GM04503 (cell line): ENCODE data around the gene SHC3.

Source experiments
- DNase-seq: peaks from one replicate; pipeline ENCODE4 v3.0.0-alpha.2; 2012; ENCODE audit warnings: low read depth

SHC3 gene

DNA sequence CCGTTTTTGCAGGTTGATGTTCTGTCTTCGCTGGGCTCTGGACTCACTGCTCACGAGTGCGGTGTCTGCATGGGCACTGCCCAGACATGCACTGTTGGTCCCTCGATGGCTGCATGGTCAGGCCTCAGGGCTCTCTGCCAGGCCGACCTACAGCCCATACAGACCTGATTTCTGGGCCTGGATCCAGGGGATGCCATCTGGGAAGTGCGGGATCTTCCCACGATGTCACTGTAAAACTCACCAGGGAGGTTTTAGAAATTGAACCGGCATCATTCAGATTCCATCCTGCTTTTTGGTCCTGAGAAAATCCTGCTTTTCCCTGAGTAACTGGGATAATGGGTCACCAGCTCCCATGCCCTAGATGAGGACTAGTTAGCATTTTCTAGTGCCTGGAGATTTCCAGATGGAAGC, 178.2 kb downstream of the SHC3 start:
- no peak for DNase-seq

DNA sequence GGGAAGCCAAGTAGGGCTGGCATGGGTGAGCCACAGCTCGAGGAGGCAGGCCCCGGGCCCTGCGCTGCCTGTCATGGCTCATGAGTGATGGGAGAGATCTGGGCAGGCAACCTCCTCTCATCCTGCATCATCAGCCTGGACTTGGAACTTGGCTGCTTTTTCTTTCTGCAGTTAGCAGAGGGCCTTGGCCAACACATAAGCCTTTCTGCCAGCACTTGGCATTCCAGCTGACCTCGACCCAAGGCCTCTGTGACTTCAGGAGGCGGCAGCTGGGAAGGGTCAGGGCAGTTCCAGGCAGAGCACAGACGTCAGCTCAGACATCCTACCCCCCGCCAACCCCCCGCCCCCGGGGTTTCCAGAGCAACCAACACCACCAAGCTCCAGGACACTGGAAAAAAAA, 179.7 kb downstream of the SHC3 start:
- peak; percentile 21 for DNase-seq

DNA sequence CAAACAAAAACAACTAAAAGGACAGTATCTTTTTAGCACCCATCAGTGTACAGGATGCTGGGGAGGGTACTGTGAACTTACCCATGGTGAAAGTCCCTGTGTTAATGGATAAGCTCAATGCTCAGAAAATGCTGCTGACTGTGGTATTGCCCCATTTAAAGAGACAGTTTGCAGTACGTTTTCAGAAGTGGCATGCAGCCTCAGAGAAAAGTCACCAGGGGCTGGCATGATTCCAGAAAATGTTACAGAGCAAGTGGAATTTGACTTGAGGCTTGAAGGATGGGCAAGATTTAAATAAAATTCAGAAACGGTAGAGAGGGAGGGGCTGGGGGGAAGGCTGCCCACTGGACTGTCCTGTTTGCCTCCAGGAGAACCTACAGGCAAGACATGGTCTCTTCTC, 180.1 kb downstream of the SHC3 start:
- DNase-seq = no peak

DNA sequence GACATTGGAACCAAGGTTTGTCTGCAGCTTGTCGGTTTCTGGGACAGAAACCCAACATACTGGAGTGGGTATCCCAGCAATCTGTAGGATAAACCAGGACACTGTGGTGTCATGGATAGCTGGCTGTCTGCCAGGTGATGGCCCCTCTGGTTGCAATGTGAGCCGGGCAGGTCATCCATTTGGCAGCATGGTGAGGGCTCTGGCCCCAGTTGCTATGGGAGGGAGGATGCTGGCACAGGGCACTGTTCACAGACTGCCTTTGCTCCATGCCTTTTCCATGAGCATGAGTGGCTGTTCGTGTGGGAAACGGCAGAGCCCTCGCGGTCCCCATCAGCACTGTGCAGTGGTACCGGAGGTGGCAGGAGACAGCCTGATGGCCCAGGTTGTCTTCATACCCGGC, 181.0 kb downstream of the SHC3 start:
- DNase-seq = no peak

GRCh38 chr9:88996921-88997235, 181.7 kb downstream of the SHC3 start:
- DNase-seq = no peak

DNA sequence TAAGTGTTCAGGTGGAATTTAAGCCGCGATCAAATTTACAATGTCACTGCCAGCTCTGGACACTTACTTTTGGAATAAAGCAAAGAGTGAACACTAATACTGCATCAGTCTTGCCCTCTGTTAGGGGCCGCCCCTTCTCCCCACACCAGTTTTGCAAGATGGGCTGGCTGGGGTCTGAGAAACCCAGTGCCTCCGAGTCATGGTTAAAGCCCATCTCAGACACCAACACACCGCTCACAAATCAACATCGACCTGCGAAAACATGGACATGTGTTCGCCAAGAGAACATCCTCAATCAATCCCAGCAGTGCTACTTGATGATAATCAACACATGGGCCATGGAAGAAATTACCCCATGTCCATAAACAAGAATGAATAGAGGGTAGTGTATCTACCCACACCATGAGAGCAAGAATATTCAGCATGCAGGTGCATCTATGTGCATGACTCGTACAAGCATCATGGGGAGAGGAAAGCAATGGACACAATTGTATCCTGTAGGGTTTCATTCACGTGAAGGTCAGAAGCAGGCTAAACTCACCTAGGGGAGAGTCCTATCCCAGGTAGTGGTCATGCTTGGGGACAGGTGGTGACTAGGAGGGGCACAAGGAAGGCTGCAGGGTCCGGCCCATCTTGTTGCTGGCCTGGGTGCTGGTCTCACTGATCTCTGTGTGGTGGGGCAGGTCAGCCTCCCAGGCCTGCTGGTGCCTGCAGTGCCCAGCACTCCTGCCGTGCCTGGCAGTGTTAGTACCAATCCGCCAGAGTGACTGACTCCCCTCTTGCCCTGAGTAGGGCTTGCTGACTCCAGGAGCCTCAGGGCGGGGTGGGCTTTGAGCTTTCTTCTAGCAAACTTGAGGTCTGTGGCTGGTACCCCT, 182.3 kb downstream of the SHC3 start:
- DNase-seq = no peak

GRCh38 chr9:88995627-88996026, 183.0 kb downstream of the SHC3 start:
- no peak for DNase-seq

GRCh38 chr9:88995200-88995577, 183.4 kb downstream of the SHC3 start:
- DNase-seq = no peak

GRCh38 chr9:88994469-88995199, 184.0 kb downstream of the SHC3 start:
- DNase-seq = no peak

DNA sequence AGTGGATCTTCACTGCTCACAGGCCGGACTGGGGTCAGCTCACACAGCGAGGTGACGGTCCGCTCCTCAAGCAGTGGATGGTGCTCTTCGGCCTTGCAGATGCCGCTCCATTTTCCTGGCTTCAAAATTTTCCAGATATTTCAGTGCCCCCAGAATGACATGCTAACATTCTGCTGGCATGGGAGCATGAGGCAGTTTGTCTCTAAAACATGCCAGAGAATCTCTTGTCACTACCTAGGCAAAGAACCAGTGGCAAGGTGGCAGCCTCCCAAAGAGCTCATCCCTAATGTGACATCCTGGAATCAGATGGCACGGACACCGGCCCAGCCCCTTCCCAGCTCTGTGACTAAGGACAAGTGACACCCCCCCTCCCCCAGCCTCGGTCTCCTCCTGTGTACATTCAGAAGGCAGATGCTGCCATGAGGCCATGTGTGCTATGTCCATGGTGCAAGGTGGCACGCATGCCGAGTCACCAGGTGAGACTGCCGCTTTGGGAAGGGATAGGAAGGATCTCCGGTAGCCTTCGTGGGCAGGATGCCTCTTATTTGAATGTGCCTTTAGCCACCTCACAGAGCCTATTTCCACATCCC, 184.7 kb downstream of the SHC3 start:
- no peak for DNase-seq

GRCh38 chr9:88993327-88993726, 185.3 kb downstream of the SHC3 start:
- DNase-seq = no peak

DNA sequence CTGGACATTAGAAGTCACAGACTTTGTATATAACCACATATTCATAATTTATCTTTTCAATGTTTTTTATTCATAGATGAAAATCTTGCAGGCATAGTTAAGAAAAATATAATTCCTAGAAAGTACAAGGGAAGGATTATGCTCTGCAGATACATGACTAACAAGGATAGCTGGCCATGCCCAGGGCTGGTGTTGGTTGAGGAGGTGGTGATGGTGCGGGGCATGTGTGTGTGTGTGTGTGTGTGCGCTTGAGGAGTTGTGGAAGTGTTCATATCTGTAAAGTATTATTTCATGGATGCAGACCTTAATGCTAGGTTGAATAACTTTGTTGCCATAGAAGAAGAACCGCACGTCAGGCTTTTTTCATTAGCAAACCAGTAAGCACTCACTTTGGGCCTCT, 186.1 kb downstream of the SHC3 start:
- DNase-seq = no peak

GRCh38 chr9:88991066-88992034, 187.3 kb downstream of the SHC3 start, which contains the start of gene S1PR3:
Gene S1PR3 (plus strand): TSS chr9:88991468. CDS start chr9:89001201, 9,733 bp downstream.
- DNase-seq = no peak

DNA sequence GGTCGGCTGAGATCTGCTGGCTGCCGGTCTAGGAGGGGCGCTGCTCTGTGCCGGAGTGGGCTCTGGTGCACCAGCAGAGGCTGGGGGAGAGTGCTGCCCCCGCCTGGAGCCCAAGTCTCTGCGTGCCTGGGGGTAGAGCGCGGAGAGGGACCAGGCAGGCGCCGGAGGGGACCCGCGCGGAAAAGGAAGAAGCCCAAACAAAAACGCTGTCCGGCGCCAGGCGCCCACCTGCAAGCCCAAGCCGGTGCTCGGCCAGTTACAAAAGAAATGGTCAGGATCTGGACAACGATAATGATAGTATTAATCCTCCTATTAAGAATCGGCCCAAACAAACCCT, 187.9 kb downstream of the SHC3 start:
- DNase-seq = no peak

- no peak for DNase-seq
Measured at GRCh38 chr9:88990041-88990728, 188.4 kb downstream of the SHC3 start.

- DNase-seq = peak; percentile 56
Measured at GRCh38 chr9:88988796-88989641, 189.6 kb downstream of the SHC3 start.

DNA sequence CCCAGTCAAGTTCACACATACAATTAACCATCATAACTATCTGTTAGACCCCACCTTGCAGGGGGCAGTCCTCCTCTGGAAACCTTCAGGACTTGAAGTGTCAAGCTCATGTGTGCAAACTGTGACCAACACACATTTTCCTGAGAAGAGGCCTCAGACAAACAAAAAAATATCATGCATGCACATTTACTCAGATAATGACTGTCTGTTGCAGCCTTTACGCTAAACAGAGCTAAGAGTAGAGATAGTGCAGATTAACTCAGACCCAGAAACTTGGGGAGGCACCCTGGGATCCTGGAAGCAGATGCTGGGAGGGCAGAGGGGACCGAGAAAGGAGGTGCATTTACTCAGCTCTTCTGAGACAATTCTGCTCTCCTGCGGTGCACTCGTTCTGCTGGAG, 191.0 kb downstream of the SHC3 start:
- no peak for DNase-seq

DNA sequence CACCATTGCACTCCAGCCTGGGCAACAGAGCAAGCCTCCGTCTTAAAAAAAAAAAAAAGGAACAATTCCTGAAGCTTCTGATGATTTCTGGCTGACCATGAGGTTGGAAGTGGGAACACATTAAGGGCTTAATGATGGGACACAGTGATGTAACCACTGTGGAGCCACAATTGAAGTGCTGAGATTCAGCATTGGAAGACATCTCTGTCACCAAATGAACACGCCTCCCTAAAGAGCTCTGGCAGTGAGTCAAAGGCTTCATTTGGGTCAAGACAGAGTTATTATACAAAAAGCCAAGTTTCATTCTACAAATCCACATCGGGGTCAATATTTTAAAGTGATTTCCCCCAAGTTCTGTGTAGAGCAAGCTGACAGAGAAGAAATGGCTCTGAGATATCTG, 191.8 kb downstream of the SHC3 start:
- no peak for DNase-seq

DNA sequence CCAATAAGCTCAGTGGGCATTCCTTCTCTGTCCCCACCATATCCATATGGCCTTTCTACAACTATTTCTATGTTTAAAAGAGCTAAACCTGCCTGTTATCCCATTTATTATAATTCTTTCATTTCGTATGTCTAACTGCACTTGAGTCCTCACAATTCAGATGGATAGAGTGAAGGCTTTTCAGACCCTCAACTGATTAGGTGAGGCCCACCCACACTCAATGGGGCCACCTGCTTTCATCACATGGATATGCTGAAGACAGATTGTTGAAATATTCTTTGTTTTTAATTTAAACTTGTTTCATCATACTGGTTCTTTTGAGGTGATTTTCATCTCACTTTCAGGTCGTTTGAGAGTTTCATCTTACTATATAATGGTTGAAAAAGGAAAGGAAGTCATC, 193.0 kb downstream of the SHC3 start:
- no peak for DNase-seq

- DNase-seq = no peak
Measured at GRCh38 chr9:88984543-88984883, 194.1 kb downstream of the SHC3 start.
